Measurements from ENCODE around the gene FOXE1.

- TF ChIP-seq POLR2A (IDR thresholded peaks at IDR 0.05) (no peak), CTCF (IDR thresholded peaks at IDR 0.05) (no peak)
Measured at GRCh38 chr9:97860451-97861147, 7.6 kb downstream of the FOXE1 start.

Measured in body of pancreas (tissue), 4 donors.